GM19351 (cell line): ENCODE measurements around the gene CYP2D6.
"Not testable (repeated sequence)": the region's sequence is repeated elsewhere in the genome, so short reads cannot be mapped to it uniquely, and the experiment has no call there.

ENCODE experiments used
- ATAC-seq: cut with Tn5 transposase; IDR thresholded peaks from one replicate; pipeline ENCODE4 v1.9.1; 2021; ENCODE audit warnings: mild to moderate bottlenecking, moderate library complexity; ENCODE audit not compliant: unreplicated experiment

CYP2D6 gene

GRCh38 chr22:42130639-42131431 is at the start of gene CYP2D6:
TSS of gene CYP2D6 (minus strand) at chr22:42130810. CDS start at chr22:42130791, 19 bp downstream.
- ATAC-seq, result not testable (repeated sequence)

GRCh38 chr22:42179616-42180015 is 49.0 kb upstream of the CYP2D6 start:
- no peak for ATAC-seq

- ATAC-seq, result no peak
Measured at GRCh38 chr22:42178910-42179519, 48.4 kb upstream of the CYP2D6 start.

GRCh38 chr22:42177891-42178336 is 47.3 kb upstream of the CYP2D6 start:
- ATAC-seq, result no peak

- no peak for ATAC-seq
Measured at GRCh38 chr22:42176255-42176915, 45.8 kb upstream of the CYP2D6 start.

- ATAC-seq, result no peak
Measured at GRCh38 chr22:42174062-42174461, 43.5 kb upstream of the CYP2D6 start.

GRCh38 chr22:42173183-42173926 is 42.7 kb upstream of the CYP2D6 start:
- no peak for ATAC-seq

- ATAC-seq, result no peak
Measured at GRCh38 chr22:42172773-42173172, 42.2 kb upstream of the CYP2D6 start.

GRCh38 chr22:42171946-42172719 is 41.5 kb upstream of the CYP2D6 start:
- no peak for ATAC-seq

- no peak for ATAC-seq
Measured at GRCh38 chr22:42171417-42171816, 40.8 kb upstream of the CYP2D6 start.

- ATAC-seq, result no peak
Measured at GRCh38 chr22:42170946-42171345, 40.3 kb upstream of the CYP2D6 start.

- ATAC-seq, result no peak
Measured at GRCh38 chr22:42169055-42169469, 38.5 kb upstream of the CYP2D6 start.

- ATAC-seq, result no peak
Measured at GRCh38 chr22:42168476-42168875, 37.9 kb upstream of the CYP2D6 start.

GRCh38 chr22:42167066-42167465 is 36.5 kb upstream of the CYP2D6 start:
- ATAC-seq, result no peak

GRCh38 chr22:42164901-42165300 is 34.3 kb upstream of the CYP2D6 start:
- no peak for ATAC-seq

- ATAC-seq, result no peak
Measured at GRCh38 chr22:42163515-42163914, 32.9 kb upstream of the CYP2D6 start.

GRCh38 chr22:42162728-42163489 is 32.3 kb upstream of the CYP2D6 start:
- ATAC-seq, result no peak

GRCh38 chr22:42160830-42161696 is 30.5 kb upstream of the CYP2D6 start:
- ATAC-seq, result no peak

GRCh38 chr22:42160251-42160650 is 29.6 kb upstream of the CYP2D6 start:
- no peak for ATAC-seq
